ENCODE data around the gene DUSP6. TPM values are rescaled to one million over a fixed set of nuclear protein-coding genes. Genes with fewer than 3 reads are reported as not detected.

The DUSP6 gene
- total and polyA plus RNA-seq, 12 donors = 9.4 to 43.4 (median 24.8) TPM

DNA sequence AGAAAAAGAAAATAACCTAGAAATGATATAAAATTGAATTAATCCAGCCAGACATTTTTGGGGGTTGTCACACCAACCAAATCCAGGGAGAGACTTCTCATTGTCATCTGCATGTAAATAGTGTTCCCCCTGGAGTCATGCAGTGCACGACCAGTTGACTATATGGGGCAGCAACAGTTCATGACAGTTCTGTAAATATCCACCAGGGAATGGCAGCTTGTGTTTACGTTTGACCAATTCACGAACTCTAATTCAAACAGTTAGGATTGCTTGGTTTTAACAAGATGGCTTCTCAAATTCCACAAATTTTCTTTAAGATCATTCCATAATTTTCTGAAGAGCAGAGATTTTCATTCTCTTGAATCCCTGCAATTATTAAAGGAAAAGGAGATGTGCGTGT lies 43.4 kb upstream of the DUSP6 start:
- Histone ChIP-seq H3K27ac (no peak overlapping the region), H3K4me3 (no peak overlapping the region), H3K4me1 (peaks cover 2 to 40% (median 6%) of the 10 kb centered on the region in 9 donors), H3K27me3 (no peaks in the 10 kb centered on the region), H3K9me3 (no peaks in the 10 kb centered on the region), H3K36me3 (no peaks in the 10 kb centered on the region)
- ATAC-seq (no peak), DNase-seq (no peak)
- 83% methylated on average over 4 of the region's 4 CpGs for WGBS, 2 donors
- no peak for TF ChIP-seq CTCF (IDR thresholded peaks at IDR 0.05)
- intact Hi-C loops (cut with DNase I) = loop anchor here in 1 of 10 donors (10.0 kb wide), 1 partner anchor 59 kb away; no protein-coding TSS in a partner anchor

GRCh38 chr12:89393551-89394121 lies 41.3 kb upstream of the DUSP6 start:
- H3K27ac ChIP-seq = peak overlapping the region in 1 of 10 donors; percentile 23
- 54 to 62% methylated on average over 3 of the region's 3 CpGs for WGBS, 2 donors
- H3K36me3 ChIP-seq = no peaks in the 10 kb centered on the region
- peaks cover 3 to 58% (median 25%) of the 10 kb centered on the region in 9 donors for H3K4me1 ChIP-seq
- no peaks in the 10 kb centered on the region for H3K27me3 ChIP-seq
- ATAC-seq = peak in 1 of 8 donors; percentile 23
- no peak for DNase-seq
- no peak for TF ChIP-seq CTCF (IDR thresholded peaks at IDR 0.05)
- intact Hi-C loops (cut with DNase I) = loop anchor here in 3 of 10 donors (5.0 to 10.0 kb wide), 3 partner anchors 41 to 61 kb away; partner anchors contain the start of gene DUSP6 (in 2 of the 3)
- H3K9me3 ChIP-seq = no peaks in the 10 kb centered on the region
- H3K4me3 ChIP-seq = no peak overlapping the region

- intact Hi-C loops (cut with DNase I) = loop anchor here in 3 of 10 donors (5.0 to 10.0 kb wide), 3 partner anchors 40 to 62 kb away; partner anchors contain the start of gene DUSP6 (in 2 of the 3)
- 96 to 100% methylated on average over 3 of the region's 3 CpGs for WGBS, 2 donors
- Histone ChIP-seq H3K4me1 (peaks cover 3 to 48% (median 25%) of the 10 kb centered on the region in 9 donors), H3K36me3 (no peaks in the 10 kb centered on the region), H3K27me3 (no peaks in the 10 kb centered on the region), H3K4me3 (no peak overlapping the region), H3K9me3 (no peaks in the 10 kb centered on the region), H3K27ac (no peak overlapping the region)
- ATAC-seq = no peak
- TF ChIP-seq CTCF (IDR thresholded peaks at IDR 0.05) = no peak
- no peak for DNase-seq
Measured at GRCh38 chr12:89392391-89392790, 40.1 kb upstream of the DUSP6 start.

- H3K27me3 ChIP-seq = no peaks in the 10 kb centered on the region
- no peaks in the 10 kb centered on the region for H3K9me3 ChIP-seq
- no peak for TF ChIP-seq CTCF (IDR thresholded peaks at IDR 0.05)
- DNase-seq = no peak
- H3K4me1 ChIP-seq = peaks cover 3 to 47% (median 25%) of the 10 kb centered on the region in 9 donors
- ATAC-seq = no peak
- H3K4me3 ChIP-seq = no peak overlapping the region
- H3K36me3 ChIP-seq = no peaks in the 10 kb centered on the region
- no peak overlapping the region for H3K27ac ChIP-seq
- 96 to 97% methylated on average over 6 of the region's 6 CpGs for WGBS, 2 donors
- intact Hi-C loops (cut with DNase I) = loop anchor here in 3 of 10 donors (5.0 to 10.0 kb wide), 3 partner anchors 40 to 63 kb away; partner anchors contain the start of gene DUSP6 (in 2 of the 3)
Measured at GRCh38 chr12:89391726-89392336, 39.5 kb upstream of the DUSP6 start.

Data from heart right ventricle (tissue), 16 donors.